ENCODE results near the gene OSBP2.

OSBP2 gene

DNA sequence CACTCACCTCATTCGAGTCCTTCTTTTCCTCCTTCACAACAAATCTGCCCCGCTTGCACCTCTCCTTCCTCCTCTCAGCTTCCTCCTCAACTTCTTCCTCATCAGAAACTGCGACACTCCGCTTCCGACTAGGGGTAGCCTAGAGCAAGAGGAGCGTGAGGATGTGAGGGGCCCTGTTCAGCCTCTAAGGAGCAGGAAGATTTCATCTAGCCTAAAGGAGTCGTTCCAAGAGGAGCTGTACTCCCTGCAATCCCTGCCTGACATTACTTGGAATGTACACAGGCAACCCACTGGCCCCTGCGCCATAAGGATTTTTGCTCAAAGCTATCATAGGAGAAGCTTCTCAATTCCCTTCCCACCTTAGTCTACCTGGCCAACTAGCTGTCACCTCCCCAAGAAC is 239.4 kb downstream of the OSBP2 start:
- Mint-ChIP-seq H3K36me3 (ENCODE audit: low read depth) (peaks cover 63% of the 10 kb centered on the region), H3K27ac (no peak overlapping the region), H3K4me3 (no peak overlapping the region), H3K4me1 (ENCODE audit: low read depth) (peaks cover 4% of the 10 kb centered on the region), H3K9me3 (no peaks in the 10 kb centered on the region), H3K27me3 (ENCODE audit: low read depth) (no peaks in the 10 kb centered on the region)

DNA sequence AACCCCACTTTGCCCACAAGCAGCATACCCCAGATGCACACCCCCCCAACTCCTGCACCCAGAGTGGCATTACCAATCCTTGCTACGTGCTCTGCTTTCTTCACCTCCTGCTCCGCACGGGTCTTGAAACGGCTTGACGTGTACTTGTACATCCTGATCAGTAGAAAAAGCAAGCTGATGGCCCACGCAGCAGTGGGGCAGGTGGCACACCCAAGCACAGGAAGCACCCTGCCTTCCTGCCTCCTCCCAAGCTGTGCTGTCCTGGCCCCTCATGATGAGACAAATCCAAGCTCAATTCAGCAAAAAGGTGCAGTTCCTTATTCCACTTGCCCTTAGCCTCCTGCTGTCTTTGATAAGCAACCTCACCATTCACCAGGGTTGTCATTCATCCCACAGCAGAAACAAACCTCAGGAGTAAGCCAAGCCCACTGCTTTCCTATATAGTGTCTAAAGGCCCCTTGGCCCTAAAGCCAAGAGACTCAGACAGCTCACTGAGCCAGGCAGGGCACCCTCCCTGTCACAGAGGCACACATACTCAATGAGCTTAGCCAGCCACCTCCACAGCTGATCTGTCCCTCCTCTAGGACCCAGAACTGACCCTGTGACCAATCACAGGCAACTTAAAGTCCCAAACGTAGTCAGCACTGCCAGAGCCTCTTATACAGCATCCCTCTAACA is 246.2 kb downstream of the OSBP2 start:
- Mint-ChIP-seq H3K4me1 (ENCODE audit: low read depth) (peaks cover 50% of the 10 kb centered on the region), H3K36me3 (ENCODE audit: low read depth) (peaks cover 66% of the 10 kb centered on the region), H3K4me3 (peak overlapping the region; percentile 78), H3K27ac (peak overlapping the region; percentile 81), H3K27me3 (ENCODE audit: low read depth) (no peaks in the 10 kb centered on the region), H3K9me3 (no peaks in the 10 kb centered on the region)

DNA sequence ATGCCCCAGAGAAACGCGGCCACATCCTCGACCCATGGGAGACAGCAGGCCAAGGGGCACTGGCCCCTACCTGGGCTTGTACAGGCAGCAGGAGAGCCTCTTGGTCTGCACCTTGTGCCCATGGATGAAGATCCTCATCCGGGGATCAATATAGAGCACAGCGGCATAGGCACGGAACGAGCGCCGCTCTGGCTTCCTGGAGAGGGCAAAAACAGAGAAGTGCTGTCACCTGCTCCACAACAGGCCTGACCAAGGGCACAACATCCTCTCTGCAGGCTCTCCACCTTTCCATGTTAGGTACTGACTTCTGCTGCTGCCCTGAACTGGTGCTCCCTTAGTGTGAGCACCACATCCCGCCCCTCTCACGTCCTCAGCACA is 246.7 kb downstream of the OSBP2 start:
- Mint-ChIP-seq H3K4me3 (peak overlapping the region; percentile 78), H3K9me3 (no peaks in the 10 kb centered on the region), H3K27me3 (ENCODE audit: low read depth) (no peaks in the 10 kb centered on the region), H3K27ac (peak overlapping the region; percentile 81), H3K4me1 (ENCODE audit: low read depth) (peaks cover 54% of the 10 kb centered on the region), H3K36me3 (ENCODE audit: low read depth) (peaks cover 66% of the 10 kb centered on the region)

DNA sequence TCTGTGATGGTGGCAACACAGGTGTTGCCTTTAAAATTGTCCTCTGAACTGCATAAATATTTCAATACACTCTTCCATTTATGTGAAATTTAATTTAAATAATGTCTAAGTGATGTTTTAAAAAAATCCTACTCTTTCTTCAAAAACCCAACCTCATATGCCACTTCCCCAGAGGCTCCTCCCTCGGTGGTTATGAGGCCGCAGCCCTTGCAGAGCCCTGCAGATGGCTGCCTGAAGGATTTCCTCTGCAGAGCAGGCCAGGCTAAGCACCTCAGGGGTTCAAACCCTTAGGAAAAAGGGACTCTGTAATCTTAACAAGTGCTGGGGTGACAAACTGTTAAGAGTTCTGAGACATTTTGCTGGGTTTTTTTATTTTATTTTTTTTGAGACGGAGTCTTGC is 248.7 kb downstream of the OSBP2 start:
- peak overlapping the region; percentile 43 for H3K4me3 Mint-ChIP-seq
- H3K36me3 Mint-ChIP-seq (ENCODE audit: low read depth), result peaks cover 55% of the 10 kb centered on the region
- H3K27me3 Mint-ChIP-seq (ENCODE audit: low read depth), result no peaks in the 10 kb centered on the region
- H3K4me1 Mint-ChIP-seq (ENCODE audit: low read depth), result peaks cover 54% of the 10 kb centered on the region
- no peaks in the 10 kb centered on the region for H3K9me3 Mint-ChIP-seq
- H3K27ac Mint-ChIP-seq, result peak overlapping the region; percentile 58

DNA sequence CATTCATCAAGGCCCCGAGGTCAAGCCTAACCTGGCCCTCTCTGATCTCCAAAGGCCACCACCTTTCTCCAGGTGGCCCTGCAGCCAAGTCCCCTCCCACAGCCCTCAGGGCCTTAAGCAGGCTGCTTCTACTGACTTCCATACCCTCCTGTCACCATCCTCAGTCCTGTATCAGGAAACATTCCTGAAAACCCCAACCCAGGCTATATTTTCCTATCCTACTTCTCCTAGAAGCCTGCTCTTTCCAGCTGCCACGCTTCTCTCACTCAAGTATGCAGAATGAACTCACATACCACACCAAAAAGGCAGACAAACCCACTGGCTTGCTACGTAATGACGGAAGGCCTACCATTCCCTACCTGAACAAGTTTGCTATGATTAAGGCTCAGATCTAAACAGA is 250.3 kb downstream of the OSBP2 start:
- Mint-ChIP-seq H3K36me3 (ENCODE audit: low read depth) (peaks cover 56% of the 10 kb centered on the region), H3K9me3 (no peaks in the 10 kb centered on the region), H3K4me1 (ENCODE audit: low read depth) (peaks cover 53% of the 10 kb centered on the region), H3K27me3 (ENCODE audit: low read depth) (no peaks in the 10 kb centered on the region), H3K27ac (no peak overlapping the region), H3K4me3 (no peak overlapping the region)

DNA sequence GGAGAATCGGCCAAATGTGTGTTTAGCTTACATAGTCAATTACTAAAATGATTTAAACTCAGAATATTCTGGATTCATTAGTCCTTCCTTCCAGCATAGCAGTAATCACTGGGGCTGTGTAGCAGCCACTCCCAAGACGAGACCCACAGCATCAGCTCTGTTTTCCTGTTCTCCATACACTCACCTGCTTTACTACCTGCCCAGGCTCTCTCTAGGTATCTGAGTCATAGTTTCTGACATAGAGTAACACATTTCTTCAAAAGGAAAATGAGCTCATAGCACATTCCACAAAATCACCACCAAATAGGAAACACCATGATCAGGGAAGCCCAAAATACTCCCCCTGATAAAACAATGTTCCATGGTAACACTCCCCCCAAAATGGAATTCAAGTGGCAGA is 251.0 kb downstream of the OSBP2 start:
- Mint-ChIP-seq H3K27me3 (ENCODE audit: low read depth) (no peaks in the 10 kb centered on the region), H3K4me1 (ENCODE audit: low read depth) (peaks cover 46% of the 10 kb centered on the region), H3K4me3 (no peak overlapping the region), H3K9me3 (no peaks in the 10 kb centered on the region), H3K36me3 (ENCODE audit: low read depth) (peaks cover 58% of the 10 kb centered on the region), H3K27ac (no peak overlapping the region)

DNA sequence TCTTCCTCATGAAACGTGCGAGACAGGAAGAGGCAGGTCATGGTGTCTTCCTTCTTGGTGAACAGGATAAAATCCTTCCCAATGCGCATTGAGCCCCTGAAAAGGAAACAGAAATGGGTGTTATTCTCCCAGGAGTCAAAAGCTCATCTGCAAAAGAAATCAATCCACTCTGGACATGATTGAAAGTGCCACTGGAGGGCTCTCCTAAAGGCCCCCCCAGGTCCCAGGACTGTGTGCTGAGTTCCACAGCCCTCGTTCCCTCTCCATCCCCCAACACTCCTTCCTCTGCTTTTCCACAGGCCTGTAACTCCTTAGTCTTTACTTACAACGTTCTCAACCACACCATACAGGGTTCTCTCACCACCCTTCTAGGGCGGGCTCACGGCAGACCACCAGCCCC is 251.7 kb downstream of the OSBP2 start:
- Mint-ChIP-seq H3K4me3 (no peak overlapping the region), H3K27ac (peak overlapping the region; percentile 37), H3K36me3 (ENCODE audit: low read depth) (peaks cover 54% of the 10 kb centered on the region), H3K9me3 (no peaks in the 10 kb centered on the region), H3K4me1 (ENCODE audit: low read depth) (peaks cover 40% of the 10 kb centered on the region), H3K27me3 (ENCODE audit: low read depth) (no peaks in the 10 kb centered on the region)

DNA sequence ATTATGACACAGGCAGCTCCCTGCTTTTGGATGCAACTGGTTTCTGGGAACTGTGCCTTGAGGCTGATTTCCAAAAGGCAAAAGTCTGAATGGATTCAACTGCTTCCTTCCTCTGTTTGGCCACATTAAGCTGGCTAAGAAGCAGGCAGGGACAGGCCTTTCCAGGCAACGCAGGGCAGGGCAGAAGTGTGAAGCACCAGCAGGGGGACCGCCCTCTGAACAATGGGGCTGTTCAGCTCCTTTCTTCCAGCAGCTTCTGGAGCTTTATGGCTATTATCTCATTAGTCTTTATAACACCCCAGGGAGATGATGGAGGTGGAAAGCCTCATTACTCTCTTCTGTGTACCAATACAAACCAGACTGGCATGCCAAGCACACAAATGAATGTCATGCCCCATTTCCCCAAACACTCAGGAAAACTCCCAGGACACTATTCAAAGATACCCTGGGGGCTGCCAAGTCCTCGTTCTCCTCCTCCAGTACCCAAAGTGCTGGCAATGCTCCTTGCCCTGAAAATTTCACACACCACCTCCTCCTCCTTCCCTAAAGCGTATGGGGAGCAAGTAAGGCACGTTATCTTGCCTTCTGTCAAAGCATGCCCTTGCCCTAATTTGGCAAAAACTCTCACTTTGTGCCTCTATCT is 252.6 kb downstream of the OSBP2 start:
- H3K27ac Mint-ChIP-seq, result no peak overlapping the region
- no peak overlapping the region for H3K4me3 Mint-ChIP-seq
- H3K36me3 Mint-ChIP-seq (ENCODE audit: low read depth), result peaks cover 50% of the 10 kb centered on the region
- H3K27me3 Mint-ChIP-seq (ENCODE audit: low read depth), result no peaks in the 10 kb centered on the region
- peaks cover 38% of the 10 kb centered on the region for H3K4me1 Mint-ChIP-seq (ENCODE audit: low read depth)
- H3K9me3 Mint-ChIP-seq, result no peaks in the 10 kb centered on the region

DNA sequence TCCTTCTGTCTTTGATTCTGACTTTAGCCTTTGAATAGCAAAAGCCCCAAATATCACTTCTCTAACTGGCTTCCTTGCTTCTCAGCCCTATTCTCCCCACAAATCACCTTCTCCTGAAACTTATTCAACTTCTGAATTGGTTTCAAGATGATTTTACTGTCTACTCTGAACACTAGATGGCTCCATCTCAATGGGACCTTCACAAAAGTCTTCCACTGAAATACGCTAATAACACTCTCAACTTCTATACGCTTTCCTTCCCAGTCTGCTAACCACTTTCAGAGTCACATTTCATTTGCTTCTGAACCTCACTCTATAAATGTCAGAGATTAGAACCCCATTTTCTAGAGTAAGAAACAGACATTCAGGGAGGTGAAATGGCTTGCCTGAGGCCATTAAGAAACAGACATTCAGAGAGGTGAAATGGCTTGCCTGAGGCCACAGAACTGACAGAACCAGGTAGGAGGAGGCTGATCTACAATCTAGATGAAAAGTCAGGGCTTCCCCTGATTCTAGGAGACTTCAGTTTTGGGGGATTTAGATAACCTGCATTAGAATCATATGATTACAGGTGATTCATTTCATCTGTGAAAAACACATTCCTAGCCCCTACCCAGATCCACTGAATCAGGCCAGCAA is 253.3 kb downstream of the OSBP2 start:
- Mint-ChIP-seq H3K27me3 (ENCODE audit: low read depth) (no peaks in the 10 kb centered on the region), H3K36me3 (ENCODE audit: low read depth) (peaks cover 56% of the 10 kb centered on the region), H3K9me3 (no peaks in the 10 kb centered on the region), H3K4me1 (ENCODE audit: low read depth) (peaks cover 40% of the 10 kb centered on the region), H3K27ac (no peak overlapping the region), H3K4me3 (no peak overlapping the region)

DNA sequence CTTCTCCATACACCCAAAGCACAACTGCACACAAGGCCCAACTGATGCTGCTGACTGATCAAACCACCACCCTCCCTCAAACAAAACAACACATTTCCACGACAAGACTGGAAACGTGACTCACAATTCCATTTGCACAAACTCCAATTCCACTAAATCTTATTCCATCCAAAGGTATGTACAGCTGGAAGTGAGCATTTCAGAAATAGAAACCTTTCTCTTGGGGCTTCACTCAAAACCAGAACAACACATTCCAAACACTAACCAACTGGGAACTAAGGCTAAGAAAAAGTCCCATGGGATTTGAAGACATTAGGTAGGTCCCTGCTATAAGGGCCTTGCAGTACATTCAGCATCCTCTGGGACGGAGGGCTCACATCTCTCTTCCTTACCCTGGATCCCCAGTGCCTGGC is 254.3 kb downstream of the OSBP2 start:
- Mint-ChIP-seq H3K4me1 (ENCODE audit: low read depth) (peaks cover 34% of the 10 kb centered on the region), H3K36me3 (ENCODE audit: low read depth) (peaks cover 55% of the 10 kb centered on the region), H3K27ac (no peak overlapping the region)

DNA sequence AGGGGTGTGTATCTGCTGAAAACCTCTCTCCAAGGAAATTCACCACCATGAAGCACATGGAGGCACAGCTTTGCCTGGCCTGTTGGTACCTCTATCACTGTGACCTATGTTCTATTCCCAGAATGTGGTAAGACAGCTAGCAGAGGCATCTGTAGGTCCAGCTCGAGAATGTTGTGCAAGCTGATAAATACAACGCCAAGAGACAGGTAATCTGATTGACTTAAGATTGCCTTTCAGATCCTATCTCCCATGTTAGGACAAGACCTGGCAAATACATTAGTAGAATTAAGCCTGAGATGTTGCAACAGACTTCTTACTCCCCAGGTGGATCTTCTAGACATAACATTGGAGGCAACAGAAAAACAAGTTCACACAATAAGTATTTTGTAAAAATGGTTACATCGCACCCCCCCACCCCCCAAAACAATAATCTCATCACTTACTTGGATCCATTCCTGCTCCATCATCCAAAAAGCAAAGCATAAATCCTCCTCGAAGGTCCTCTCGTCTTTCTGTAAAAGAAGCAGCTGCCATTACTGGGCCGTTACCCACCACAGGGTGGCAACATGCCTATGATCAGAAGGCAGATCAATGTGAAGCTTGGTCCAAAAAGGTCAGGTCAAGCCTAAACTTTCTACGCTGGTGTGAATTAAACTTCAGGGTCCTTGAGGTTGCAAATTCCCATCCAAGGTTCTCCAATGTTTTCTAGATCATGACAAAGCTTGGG is 255.4 kb downstream of the OSBP2 start:
- no peak overlapping the region for H3K4me3 Mint-ChIP-seq
- no peaks in the 10 kb centered on the region for H3K9me3 Mint-ChIP-seq
- H3K27me3 Mint-ChIP-seq (ENCODE audit: low read depth), result no peaks in the 10 kb centered on the region
- H3K36me3 Mint-ChIP-seq (ENCODE audit: low read depth), result peaks cover 46% of the 10 kb centered on the region
- H3K27ac Mint-ChIP-seq, result no peak overlapping the region
- H3K4me1 Mint-ChIP-seq (ENCODE audit: low read depth), result peaks cover 23% of the 10 kb centered on the region

More for the DNA sequence above, 254.3 kb downstream of the OSBP2 start:
- Mint-ChIP-seq H3K27me3 (ENCODE audit: low read depth) (no peaks in the 10 kb centered on the region), H3K9me3 (no peaks in the 10 kb centered on the region), H3K4me3 (no peak overlapping the region)

DNA sequence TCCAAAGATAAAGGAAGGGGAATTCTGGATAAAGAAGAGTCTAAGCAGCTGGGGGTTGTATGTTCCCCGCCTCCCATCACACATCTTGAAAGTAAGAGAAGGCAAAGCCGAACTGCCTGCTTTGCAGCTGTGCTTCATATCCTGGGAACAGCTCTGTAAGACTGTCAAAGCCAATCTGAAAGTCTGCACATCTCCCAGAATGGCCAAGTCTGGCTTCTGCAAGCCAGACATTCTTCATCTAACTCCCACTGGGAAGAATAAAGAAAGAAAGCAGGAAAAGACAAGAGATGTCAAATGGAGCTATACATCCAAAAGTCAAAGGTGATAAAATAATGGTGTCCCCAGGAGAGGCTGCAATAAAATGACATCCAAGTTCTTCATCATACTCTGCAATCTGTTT is 258.5 kb downstream of the OSBP2 start:
- Mint-ChIP-seq H3K36me3 (ENCODE audit: low read depth) (peaks cover 38% of the 10 kb centered on the region), H3K4me1 (ENCODE audit: low read depth) (peaks cover 18% of the 10 kb centered on the region), H3K4me3 (no peak overlapping the region), H3K27ac (no peak overlapping the region), H3K27me3 (ENCODE audit: low read depth) (no peaks in the 10 kb centered on the region), H3K9me3 (no peaks in the 10 kb centered on the region)

DNA sequence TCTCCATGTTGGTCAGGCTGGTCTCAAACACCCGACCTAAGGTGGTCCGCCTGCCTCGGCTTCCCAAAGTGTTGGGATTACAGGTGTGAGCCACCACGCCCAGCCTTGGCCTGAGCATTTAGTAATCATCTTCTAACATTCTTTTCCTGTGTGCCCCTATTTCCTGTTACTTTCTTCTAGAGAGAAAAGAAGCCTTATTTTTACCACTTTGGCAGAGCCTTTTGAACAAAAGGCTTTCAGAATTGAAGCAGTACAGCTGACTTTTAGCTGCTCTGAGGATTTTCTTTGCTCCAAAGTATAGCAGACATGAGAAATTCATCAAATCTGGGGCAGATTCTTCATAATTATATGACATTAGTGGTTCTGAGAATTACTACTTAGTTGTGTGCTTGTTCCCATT is 260.5 kb downstream of the OSBP2 start:
- no peak overlapping the region for H3K4me3 Mint-ChIP-seq
- H3K36me3 Mint-ChIP-seq (ENCODE audit: low read depth), result peaks cover 28% of the 10 kb centered on the region
- no peaks in the 10 kb centered on the region for H3K27me3 Mint-ChIP-seq (ENCODE audit: low read depth)
- H3K9me3 Mint-ChIP-seq, result no peaks in the 10 kb centered on the region
- H3K4me1 Mint-ChIP-seq (ENCODE audit: low read depth), result peaks cover 20% of the 10 kb centered on the region
- H3K27ac Mint-ChIP-seq, result no peak overlapping the region
